A549 treated with RU486 at 1 μM for 4 hours (cell line): Measurements from ENCODE around the gene ZNF530. TPM values are rescaled to one million over a fixed set of nuclear protein-coding genes. Genes with fewer than 3 reads are reported as not detected.

Experiments used
- total RNA-seq: library from RNA; stranded (reverse); fragments of 200-300 nt; extraction: Qiagen RNA extraction; gene quantifications from 5 replicates; pipeline ENCODE4 v1.2.3, GENCODE V29; 2022; ENCODE audit warnings: low read depth

The ZNF530 gene
- total RNA-seq, result 4.1 to 4.8 TPM (median 4.4 TPM) in 5 replicates

GRCh38 chr19:57599761-57600383 lies at the start of gene ZNF530:
Gene ZNF530 (plus strand): TSS chr19:57599885. CDS start chr19:57604346, 4,461 bp downstream.

DNA sequence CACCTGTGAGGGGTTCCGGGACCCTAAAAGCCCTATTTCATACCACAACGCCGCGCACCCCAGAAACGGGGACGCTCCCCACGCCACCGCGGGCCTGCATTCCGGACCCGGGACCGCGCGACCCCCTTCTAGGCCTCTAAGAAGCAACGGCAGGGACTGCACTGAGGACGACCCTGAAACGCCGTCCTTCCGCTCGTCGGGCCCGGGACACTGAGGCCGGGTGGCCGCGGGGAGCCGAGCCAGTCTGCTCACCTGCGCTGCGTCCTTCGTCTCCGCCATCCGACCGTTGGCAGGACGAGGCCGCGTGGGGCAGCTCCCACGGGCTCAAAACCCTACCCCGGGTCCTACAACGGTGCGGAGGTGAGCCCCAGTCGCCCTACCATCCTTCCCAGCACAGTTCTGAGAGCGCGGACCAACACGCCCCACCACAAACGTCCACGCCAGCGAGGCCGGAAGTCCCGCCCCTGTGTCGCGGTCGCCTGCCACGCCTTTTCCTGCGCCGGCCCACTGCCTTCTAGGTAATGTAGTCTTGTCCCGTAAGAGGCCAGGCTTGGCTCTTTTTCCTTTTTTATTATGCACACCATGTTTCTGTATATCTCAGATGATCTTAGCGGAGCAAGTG lies 40.2 kb upstream of the ZNF530 start, which contains the start of gene ZNF550:
TSS of gene ZNF550 (minus strand) at position 460 of the 622 bp plus-strand sequence. CDS start at position 279, 181 bp downstream.

DNA sequence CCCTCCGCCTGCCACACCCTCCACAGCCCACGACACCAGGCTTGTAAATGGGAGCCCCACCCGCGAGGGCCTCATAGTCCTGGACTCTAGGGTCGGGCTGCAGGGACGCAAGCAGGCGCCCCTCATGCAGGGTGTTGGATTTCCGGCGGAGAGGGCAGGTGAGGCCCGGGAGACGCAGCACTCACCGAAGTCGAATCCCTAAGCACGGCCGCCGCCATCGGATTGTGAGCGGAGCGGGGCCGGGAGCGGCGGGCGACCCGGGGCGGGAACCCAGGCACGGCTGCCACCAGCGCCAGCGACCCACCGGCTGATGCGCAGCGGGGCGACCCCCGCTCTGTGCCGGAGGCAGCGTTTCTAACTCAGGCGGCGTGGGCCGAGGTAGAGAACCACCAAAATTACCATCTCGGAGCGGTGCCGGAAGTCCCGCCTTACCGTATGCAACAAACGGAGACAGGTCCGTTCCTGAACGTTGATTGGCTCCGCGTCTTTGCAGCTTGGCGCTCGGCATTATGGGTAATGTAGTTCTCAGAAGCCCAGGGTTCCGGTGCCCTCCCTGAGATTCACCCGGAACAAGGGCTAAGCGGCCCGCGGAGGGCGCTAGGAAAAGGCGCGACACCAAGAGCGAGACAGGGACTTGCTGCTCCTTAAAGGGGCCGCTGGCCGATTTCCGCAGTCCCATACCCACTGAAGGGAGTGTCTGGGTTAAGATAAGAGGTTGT lies 21.0 kb upstream of the ZNF530 start, which contains the start of gene ZNF416:
TSS of gene ZNF416 (minus strand) at position 425 of the 719 bp plus-strand sequence. CDS start at position 218, 207 bp downstream.

DNA sequence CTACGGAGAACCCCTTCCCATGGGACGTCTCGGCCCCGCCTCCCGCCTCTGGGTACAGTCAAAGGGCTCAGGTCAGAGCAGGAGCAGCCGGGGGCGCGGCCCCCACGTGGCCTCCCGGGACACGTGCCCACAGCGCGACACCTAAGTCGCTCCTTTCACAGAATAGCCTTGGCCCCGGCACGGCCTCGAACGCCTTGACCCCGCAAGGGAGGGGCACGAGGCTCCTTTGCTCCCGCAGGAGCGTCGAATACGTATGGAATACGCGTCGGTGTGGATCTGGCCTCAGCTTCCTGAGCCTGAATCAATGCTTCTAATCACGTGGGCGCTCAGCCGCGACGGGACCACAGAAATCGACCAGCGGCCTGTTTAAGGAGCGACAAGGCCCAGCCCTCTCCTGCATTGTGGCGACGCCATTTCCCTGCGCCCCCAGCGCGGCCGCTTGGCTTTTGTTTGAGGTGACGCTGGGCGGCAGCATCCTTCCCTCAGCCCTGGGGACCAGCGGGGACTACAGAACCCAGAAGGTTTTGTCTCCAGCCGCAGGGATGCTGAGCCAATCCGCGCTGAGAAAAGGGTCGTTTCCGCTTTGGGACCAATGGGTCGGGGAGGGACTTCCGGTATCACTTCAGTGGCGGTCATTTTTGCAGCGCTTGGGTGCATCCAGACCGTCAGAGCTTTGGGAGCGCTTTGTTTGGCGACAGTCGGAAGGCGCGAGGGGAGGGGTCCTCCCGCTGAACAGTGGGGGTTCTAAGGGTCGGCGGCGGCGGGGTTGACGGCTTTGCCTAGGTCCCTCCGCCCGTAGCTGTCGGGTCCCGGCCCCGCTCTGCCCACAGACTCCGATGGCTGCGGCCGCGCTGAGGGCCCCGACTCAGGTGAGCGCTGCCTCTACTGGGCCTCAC lies 15.9 kb upstream of the ZNF530 start, which contains the start of gene ZIK1:
TSS of gene ZIK1 (plus strand) at position 625 of the 896 bp plus-strand sequence. CDS start at position 837, 212 bp downstream.

DNA sequence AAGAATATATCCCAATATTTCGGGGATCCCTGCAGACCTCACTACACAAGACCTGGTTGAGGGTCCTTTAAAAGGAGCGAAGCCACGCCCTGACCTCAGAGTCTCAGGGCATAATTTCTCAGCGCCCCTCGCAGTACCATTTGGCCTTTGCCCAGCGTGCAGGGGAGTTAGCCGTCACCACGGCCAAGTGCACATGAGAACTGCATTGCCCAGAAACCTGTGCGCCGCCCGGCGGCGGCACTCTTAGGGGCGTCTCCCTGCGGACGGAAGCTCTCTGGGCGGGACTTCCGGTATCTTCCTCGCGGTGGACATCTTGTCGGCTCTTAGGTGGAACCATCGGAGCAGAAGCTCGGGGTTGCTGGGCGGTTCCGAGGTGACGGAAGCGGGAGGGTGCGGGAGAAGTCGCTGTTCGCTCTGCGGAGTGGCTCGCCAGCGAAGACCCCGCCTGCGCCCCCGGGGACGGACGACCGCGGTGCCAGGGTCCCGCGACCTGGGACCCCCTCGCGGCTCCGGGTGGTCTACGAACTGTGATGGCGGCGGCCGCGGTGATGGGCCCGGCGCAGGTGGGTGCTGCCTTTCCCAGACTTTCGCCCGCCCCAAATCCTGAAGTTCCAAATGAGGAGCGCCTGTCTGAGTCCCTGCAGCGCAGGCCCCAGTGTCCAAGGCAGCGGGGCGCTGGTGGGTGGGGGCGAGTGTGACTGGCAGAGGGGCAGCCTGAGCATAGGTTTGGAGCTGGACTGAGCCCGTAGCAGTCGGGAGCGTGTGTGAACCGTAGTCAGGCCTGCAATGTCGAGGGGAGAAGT lies 14.5 kb downstream of the ZNF530 start, which contains the start of gene ZNF134:
TSS of gene ZNF134 (plus strand) at position 302 of the 803 bp plus-strand sequence. CDS start 5,227 bp downstream, outside the sequence.

DNA sequence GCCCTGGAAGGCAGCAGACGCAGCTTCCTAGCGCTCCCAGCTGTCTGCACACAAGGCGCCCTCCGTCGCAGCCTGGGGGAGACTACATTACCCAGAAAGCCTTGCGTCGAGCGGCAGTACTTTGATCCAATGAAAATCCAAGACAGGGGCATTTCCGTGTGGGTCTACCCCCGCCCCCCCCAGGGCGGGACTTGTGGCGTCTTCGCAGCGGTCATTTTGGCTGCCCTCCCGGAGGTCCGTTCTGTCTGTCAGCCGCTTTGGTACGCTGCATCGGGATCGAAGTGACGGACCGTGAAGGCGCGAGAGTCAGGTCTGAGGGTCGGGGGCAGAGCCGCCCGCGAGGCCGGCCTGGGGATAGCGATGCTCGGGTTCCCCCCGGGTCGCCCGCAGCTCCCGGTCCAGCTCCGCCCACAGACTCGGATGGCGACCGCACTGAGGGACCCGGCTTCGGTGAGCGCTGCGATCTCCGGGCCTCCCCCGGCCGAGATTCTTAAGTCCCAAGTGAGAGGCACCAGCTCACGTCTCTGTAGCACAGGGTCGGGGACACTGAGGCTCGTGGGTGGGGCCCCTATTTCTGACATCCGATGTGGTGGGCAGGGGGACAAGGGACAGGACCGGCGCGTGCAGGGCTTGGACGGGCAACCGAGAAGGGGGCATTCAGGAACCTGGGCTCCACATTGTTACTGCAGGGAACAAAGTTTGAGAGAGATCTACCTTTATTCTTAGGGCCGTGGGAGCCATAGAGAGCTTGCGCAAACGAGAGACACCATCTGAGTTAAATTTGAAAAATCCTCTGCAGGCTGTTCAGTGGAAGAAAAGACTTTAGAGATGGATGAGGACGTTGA lies 33.5 kb downstream of the ZNF530 start, which contains the start of gene ZNF211:
TSS of gene ZNF211 (plus strand) at position 182 of the 845 bp plus-strand sequence. CDS start at position 361, 179 bp downstream.

Other genes starting within 250 kb of the ZNF530 start
- gene ZNF304, start 248.6 kb upstream of the ZNF530 start, total RNA-seq, result 1.7 to 2.1 TPM (median 2.1 TPM) in 5 replicates
- 14.3 to 17.8 TPM (median 15.6 TPM) in 5 replicates for gene TRAPPC2B, start 236.3 kb upstream of the ZNF530 start, total RNA-seq
- gene ZNF547, start 236.3 kb upstream of the ZNF530 start, total RNA-seq, result 1.4 to 2.0 TPM (median 1.6 TPM) in 5 replicates
- 2.9 to 4.0 TPM (median 3.5 TPM) in 5 replicates for gene ZNF548, start 210.0 kb upstream of the ZNF530 start, total RNA-seq
- 2.9 to 6.8 TPM (median 4.8 TPM) in 5 replicates for gene ZNF17, start 188.7 kb upstream of the ZNF530 start, total RNA-seq
- 13.7 to 16.8 TPM (median 15.4 TPM) in 5 replicates for gene ZNF749, start 164.6 kb upstream of the ZNF530 start, total RNA-seq
- gene VN1R1, start 142.7 kb upstream of the ZNF530 start, total RNA-seq, result 0.06 to 0.13 TPM in 2 of 5 replicates, not detected in the others
- 0.83 to 1.5 TPM (median 1.2 TPM) in 5 replicates for gene ZNF772, start 122.3 kb upstream of the ZNF530 start, total RNA-seq
- gene ZNF419, start 112.1 kb upstream of the ZNF530 start, total RNA-seq, result 4.6 to 7.6 TPM (median 6.7 TPM) in 5 replicates
- 4.6 to 7.1 TPM (median 4.8 TPM) in 5 replicates for gene ZNF773, start 99.9 kb upstream of the ZNF530 start, total RNA-seq
- gene ZNF549, start 72.5 kb upstream of the ZNF530 start, total RNA-seq, result 1.3 to 2.0 TPM (median 1.6 TPM) in 5 replicates
- 2.1 to 4.4 TPM (median 4.2 TPM) in 5 replicates for gene ZNF550, start 40.0 kb upstream of the ZNF530 start, total RNA-seq
- gene ZNF416, start 21.0 kb upstream of the ZNF530 start, total RNA-seq, result 4.2 to 4.9 TPM (median 4.5 TPM) in 5 replicates
- 0.06 TPM in 1 of 5 replicates, not detected in the others for gene ZIK1, start 15.7 kb upstream of the ZNF530 start, total RNA-seq
- 5.3 to 9.1 TPM (median 8.5 TPM) in 5 replicates for gene ZNF134, start 14.4 kb downstream of the ZNF530 start, total RNA-seq
- gene ZNF211, start 33.3 kb downstream of the ZNF530 start, total RNA-seq, result 5.4 to 6.4 TPM (median 6.0 TPM) in 5 replicates
- not detected in 5 replicates for gene ZSCAN4, start 69.0 kb downstream of the ZNF530 start, total RNA-seq
- gene ZNF551, start 82.1 kb downstream of the ZNF530 start, total RNA-seq, result 5.4 to 6.2 TPM (median 6.0 TPM) in 5 replicates
- not detected in 5 replicates for gene ZNF154, start 109.3 kb downstream of the ZNF530 start, total RNA-seq
- gene ZNF671, start 127.7 kb downstream of the ZNF530 start, total RNA-seq, result 0.73 to 1.0 TPM (median 0.80 TPM) in 5 replicates
- gene ZNF776, start 146.9 kb downstream of the ZNF530 start, total RNA-seq, result 4.3 to 6.2 TPM (median 5.1 TPM) in 5 replicates
- 5.6 to 7.8 TPM (median 6.4 TPM) in 5 replicates for gene ZNF586, start 169.8 kb downstream of the ZNF530 start, total RNA-seq
- gene ZNF552, start 215.0 kb downstream of the ZNF530 start, total RNA-seq, result 4.5 to 6.3 TPM (median 5.4 TPM) in 5 replicates
- gene ZNF587B, start 230.4 kb downstream of the ZNF530 start, total RNA-seq, result 7.5 to 11.4 TPM (median 8.0 TPM) in 5 replicates
- gene ZNF587, start 250.0 kb downstream of the ZNF530 start, total RNA-seq, result 4.8 to 7.8 TPM (median 6.4 TPM) in 5 replicates